ENCODE data around the gene PNPLA1.

PNPLA1 gene

DNA sequence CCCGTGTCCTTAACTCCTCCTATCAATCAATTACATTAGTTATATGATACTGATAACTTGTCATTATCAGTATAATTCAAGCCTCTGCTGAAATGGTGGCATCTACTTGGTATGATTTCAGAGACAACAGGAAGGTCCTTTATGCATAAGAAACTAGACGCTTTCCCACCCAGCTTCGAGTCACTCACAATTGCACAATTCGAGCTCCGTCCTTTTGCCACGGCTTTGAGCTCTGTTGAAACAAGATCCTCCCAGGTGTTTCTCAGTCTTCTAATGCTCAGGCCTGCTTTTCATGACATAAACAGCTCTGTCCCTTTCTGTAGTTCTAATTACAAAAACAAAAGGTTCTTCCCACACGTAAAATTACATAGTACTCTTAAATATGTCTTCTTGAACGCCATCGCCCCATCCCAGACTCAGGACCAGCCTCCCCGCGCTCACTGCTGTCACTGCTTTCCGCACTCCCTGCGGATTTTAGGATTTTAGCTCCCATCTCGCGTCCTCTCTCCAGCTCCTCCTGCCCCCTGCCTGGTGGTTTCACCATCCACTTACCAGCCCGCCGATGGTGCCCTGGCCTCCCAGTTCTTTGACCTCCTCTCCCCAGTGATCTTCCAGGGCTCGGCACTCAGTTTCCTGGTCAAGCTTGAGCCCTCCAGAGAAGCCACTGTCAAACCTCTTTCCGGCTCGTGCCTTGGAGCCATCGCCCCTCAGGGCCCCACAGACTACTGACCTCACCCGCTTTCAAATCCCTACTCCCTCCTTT is 23.2 kb upstream of the PNPLA1 start:
- no peak overlapping the region for H3K27ac ChIP-seq
- TF ChIP-seq, protein P1, sequence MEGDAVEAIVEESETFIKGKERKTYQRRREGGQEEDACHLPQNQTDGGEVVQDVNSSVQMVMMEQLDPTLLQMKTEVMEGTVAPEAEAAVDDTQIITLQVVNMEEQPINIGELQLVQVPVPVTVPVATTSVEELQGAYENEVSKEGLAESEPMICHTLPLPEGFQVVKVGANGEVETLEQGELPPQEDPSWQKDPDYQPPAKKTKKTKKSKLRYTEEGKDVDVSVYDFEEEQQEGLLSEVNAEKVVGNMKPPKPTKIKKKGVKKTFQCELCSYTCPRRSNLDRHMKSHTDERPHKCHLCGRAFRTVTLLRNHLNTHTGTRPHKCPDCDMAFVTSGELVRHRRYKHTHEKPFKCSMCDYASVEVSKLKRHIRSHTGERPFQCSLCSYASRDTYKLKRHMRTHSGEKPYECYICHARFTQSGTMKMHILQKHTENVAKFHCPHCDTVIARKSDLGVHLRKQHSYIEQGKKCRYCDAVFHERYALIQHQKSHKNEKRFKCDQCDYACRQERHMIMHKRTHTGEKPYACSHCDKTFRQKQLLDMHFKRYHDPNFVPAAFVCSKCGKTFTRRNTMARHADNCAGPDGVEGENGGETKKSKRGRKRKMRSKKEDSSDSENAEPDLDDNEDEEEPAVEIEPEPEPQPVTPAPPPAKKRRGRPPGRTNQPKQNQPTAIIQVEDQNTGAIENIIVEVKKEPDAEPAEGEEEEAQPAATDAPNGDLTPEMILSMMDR (IDR thresholded peaks at IDR 0.05) = no peak
- TF ChIP-seq ZFX (IDR thresholded peaks at IDR 0.05; ENCODE audit: borderline replicate concordance) = no peak

DNA sequence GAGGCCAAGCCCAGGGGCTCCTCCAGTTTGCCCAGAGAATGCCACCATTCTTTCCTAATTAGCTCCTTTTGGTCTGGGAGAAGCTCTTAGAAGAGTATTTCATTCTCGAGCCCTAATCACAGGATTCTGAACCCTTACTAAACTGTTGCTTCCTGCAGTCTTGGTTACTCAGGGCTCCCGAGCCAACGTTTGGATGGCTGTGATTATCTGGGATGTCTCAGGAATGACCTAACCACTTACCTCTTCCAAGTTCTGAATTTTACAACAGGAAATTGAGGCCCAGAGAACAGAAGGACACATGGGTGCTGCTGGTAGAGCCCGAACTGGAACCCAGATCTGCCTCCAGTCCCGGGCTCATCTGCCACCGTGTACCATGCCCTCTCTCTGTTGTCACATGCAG is 22.2 kb upstream of the PNPLA1 start:
- TF ChIP-seq, protein P1 (IDR thresholded peaks at IDR 0.05) = no peak
- TF ChIP-seq ZFX (IDR thresholded peaks at IDR 0.05; ENCODE audit: borderline replicate concordance) = no peak
- no peak overlapping the region for H3K27ac ChIP-seq

DNA sequence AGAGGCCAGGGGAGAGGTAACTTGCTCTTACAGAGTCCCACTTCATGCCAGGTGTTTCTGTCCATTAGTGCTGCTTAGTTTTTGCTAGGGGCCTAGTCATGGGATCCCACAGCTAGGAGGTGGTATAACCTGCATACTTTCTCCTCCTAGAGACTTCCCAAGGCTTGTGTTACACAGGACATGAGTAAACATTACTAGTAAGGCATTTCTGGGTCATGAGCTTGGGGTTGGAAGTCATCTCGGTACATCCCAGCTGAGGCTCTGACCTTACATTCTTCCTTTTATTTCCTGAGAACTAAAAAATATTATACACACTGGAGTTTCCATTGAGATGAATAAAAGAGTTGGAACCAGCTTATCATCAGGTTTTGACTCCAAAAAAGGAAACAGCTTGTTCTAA is 20.9 kb upstream of the PNPLA1 start:
- no peak overlapping the region for H3K27ac ChIP-seq
- TF ChIP-seq, protein P1 (IDR thresholded peaks at IDR 0.05) = no peak
- no peak for TF ChIP-seq ZFX (IDR thresholded peaks at IDR 0.05; ENCODE audit: borderline replicate concordance)

DNA sequence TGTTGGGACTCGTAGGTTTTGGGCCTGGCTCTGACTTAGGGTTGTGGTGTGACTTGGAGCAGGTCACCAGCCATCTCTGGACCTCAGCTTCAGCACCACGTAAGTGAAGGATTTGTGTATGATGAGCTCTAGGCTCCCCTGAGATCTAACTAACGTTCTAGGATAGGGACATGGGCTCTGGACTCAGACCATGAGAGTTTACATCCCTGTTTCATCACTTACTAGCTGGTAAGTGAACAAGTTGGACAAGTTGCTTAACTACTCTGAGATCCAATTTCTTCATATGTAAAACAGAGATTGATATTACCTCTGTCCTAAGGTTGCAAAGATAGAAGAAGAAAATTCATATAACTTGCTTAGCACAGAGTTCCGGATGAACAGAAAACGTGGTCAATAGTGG is 20.3 kb upstream of the PNPLA1 start:
- H3K27ac ChIP-seq = no peak overlapping the region
- TF ChIP-seq, protein P1 (IDR thresholded peaks at IDR 0.05) = no peak

DNA sequence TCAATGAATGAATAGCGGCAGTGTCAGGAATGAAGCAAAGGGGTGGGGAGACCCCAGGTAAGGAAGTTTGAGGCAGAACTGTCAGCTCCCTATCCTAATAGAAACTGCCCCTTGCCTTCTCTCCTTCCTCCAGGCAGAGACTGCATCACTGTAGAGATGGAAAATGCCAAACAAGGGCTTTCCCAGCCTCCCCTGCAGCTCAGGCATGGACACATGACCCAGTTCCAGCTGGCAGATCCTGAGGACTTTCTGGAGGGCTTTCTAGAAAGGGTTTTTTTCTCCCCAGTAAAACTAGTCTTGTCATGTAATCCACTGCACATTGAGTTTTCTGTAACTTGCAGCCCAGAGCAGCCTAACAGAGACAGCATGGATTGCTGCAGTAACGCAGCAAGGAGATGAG is 17.9 kb upstream of the PNPLA1 start:
- TF ChIP-seq, protein P1 (IDR thresholded peaks at IDR 0.05) = no peak
- TF ChIP-seq ZFX (IDR thresholded peaks at IDR 0.05; ENCODE audit: borderline replicate concordance) = no peak
- no peak overlapping the region for H3K27ac ChIP-seq

DNA sequence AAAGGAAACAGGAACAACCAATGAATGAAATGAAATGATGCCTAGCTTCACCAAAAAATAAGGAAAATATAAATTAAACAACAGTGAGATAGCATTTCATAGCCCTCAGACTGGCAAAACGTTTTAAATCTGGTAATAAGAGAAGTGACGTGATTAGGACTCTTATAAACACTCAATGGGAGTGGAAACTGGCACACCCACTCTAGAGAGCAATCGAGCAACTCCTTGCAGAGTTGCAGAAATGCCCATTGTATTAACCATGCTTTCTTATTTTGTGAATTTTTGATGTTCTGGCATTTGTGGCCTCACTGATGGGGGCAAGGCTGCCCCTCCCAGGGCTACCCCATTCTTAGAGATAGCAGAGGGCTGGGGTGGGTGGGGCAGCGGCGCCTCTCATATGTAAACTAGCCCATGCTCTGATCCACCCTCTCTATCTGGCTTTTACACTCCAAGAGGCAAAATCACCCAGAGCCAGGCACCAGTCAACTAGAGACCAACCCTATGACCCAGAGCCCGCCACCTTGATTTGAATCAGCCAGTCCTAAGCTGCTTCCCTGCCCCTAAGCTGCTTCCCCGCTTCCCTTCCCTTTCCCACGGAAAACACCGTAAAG is 6.4 kb upstream of the PNPLA1 start:
- H3K27ac ChIP-seq = no peak overlapping the region
- TF ChIP-seq, protein P1 (IDR thresholded peaks at IDR 0.05) = no peak

DNA sequence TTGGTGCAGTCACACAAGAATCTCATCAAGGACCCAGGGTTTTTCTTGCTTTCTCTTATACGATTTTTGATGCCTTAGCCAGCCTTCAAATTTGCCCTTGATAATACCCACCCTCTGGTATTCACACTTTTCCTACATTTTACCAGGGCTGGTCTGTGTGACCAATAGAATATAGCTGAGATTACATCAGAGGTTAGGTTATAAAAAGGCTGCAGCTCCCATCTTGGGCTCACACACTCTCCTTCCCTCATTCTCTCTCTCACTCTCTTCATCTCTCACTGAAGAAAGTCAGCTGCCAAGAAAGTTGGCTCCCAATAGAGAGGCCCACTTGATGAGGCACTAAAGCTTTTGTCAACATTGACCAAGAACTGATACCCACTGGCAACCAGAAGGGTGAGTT is 4.1 kb upstream of the PNPLA1 start:
- TF ChIP-seq ZFX (IDR thresholded peaks at IDR 0.05; ENCODE audit: borderline replicate concordance) = no peak
- TF ChIP-seq, protein P1 (IDR thresholded peaks at IDR 0.05) = no peak
- H3K27ac ChIP-seq = no peak overlapping the region

Data from 22Rv1 (cell line).